Endothelial cell of umbilical vein (primary cell): Measurements from ENCODE around the gene CCDC136. TPM values are rescaled to one million over a fixed set of nuclear protein-coding genes. Genes with fewer than 3 reads are reported as not detected.

ENCODE experiments used
- BruUV-seq: library from RNA; stranded (reverse); fragments of 400-500 nt; replicated peaks from 2 replicates; lab custom pipeline; 2021; lab: Mats Ljungman, UMichigan
- CTCF ChIA-PET: fragments of 300-600, 350-600 bp; sonication (Branson Sonifier 250); formaldehyde crosslinking; loops from one replicate; lab custom pipeline; 2021; ENCODE audit warnings: antibody characterized with exemption, inconsistent platforms; lab: Charles Lee
- POLR2A ChIA-PET: fragments of 300-600, 350-600 bp; sonication (Branson Sonifier 250); formaldehyde crosslinking; loops from one replicate; lab custom pipeline; 2021; ENCODE audit warnings: antibody characterized with exemption, inconsistent platforms; lab: Charles Lee
- DNase-seq: peaks from one replicate; pipeline ENCODE4 v3.0.0-alpha.2; 2011; ENCODE audit warnings: low read depth, low spot score
- FAIRE-seq: peaks from 2 replicates; lab custom pipeline; 2011; peaks lifted over from hg19 to GRCh38; lab: Jason Lieb, UNC
- H2AFZ ChIP-seq: 2 replicates; pipeline ENCODE4 v1.6.0; 2012; ENCODE audit warnings: low read depth, low read length, control low read depth, inconsistent platforms
- H3K27ac ChIP-seq: 2 replicates; pipeline ENCODE4 v1.5.1; 2011; ENCODE audit warnings: low read depth, mild to moderate bottlenecking, control low read depth, low read length, moderate library complexity; ENCODE audit not compliant: insufficient read depth
- H3K27me3 ChIP-seq, 2 experiments: 2 replicates each; pipeline versions ENCODE4 v1.6.0 to v1.6.1; 2011; ENCODE audit warnings: low read length in 2 of 2, mixed read lengths in 1 of 2; ENCODE audit not compliant: control insufficient read depth in 2 of 2, insufficient read depth in 2 of 2
- H3K36me3 ChIP-seq, 2 experiments: 2 replicates in 1 of 2; 3 replicates in 1 of 2; pipeline ENCODE4 v1.5.1; 2011; ENCODE audit warnings: low read length in 2 of 2, mild to moderate bottlenecking in 1 of 2, moderate library complexity in 1 of 2; ENCODE audit not compliant: control insufficient read depth in 2 of 2, insufficient read depth in 2 of 2; ENCODE audit errors: extremely low read depth in 1 of 2
- H3K4me1 ChIP-seq: 3 replicates; pipeline ENCODE4 v1.5.1; 2011; ENCODE audit warnings: mild to moderate bottlenecking, low read length; ENCODE audit not compliant: control insufficient read depth, insufficient read depth; ENCODE audit errors: extremely low read depth
- H3K4me2 ChIP-seq: 2 replicates; pipeline ENCODE4 v1.6.1; 2011; ENCODE audit warnings: low read length, control low read depth, mixed read lengths; ENCODE audit not compliant: insufficient read depth
- H3K4me3 ChIP-seq, 3 experiments: fragments of 200-600 bp in 1 of 3; sonication (generic), shearing (Covaris generic) in 1 of 3; replicated peaks in 1 of 3; 2 replicates each; pipeline ENCODE4 v1.5.1; 2011 to 2016; ENCODE audit warnings: control low read depth in 3 of 3, low read length in 3 of 3, mild to moderate bottlenecking in 2 of 3, inconsistent platforms in 1 of 3, low read depth in 1 of 3, moderate library complexity in 1 of 3; ENCODE audit not compliant: insufficient read depth in 1 of 3
- H3K79me2 ChIP-seq: 2 replicates; pipeline ENCODE4 v1.6.0; 2012; ENCODE audit warnings: low read length, inconsistent platforms; ENCODE audit not compliant: control insufficient read depth, insufficient read depth
- H3K9ac ChIP-seq: replicated peaks from 2 replicates; pipeline ENCODE3; 2011; ENCODE audit warnings: low read length, control low read depth; ENCODE audit not compliant: insufficient read depth; ENCODE audit errors: extremely low read depth
- H3K9me1 ChIP-seq: replicated peaks from 3 replicates; pipeline ENCODE4 v1.6.0; 2011; ENCODE audit warnings: mild to moderate bottlenecking, low read length; ENCODE audit not compliant: control insufficient read depth, insufficient read depth; ENCODE audit errors: extremely low read depth
- H3K9me3 ChIP-seq: replicated peaks from 2 replicates; pipeline ENCODE4 v1.5.1; 2012; ENCODE audit warnings: low read length, inconsistent platforms; ENCODE audit not compliant: control insufficient read depth, insufficient read depth
- H4K20me1 ChIP-seq: replicated peaks from 2 replicates; pipeline ENCODE3; 2011; ENCODE audit warnings: mild to moderate bottlenecking, low read length; ENCODE audit not compliant: control insufficient read depth, insufficient read depth; ENCODE audit errors: extremely low read depth
- EZH2 ChIP-seq: IDR thresholded peaks from 2 replicates; pipeline ENCODE4 v1.6.1; 2012; ENCODE audit warnings: borderline replicate concordance, low read depth, mild to moderate bottlenecking, moderate library complexity, low read length, inconsistent platforms; ENCODE audit not compliant: severe bottlenecking
- FOS ChIP-seq: IDR thresholded peaks from 2 replicates; pipeline ENCODE4 v1.6.1; 2011; ENCODE audit warnings: mild to moderate bottlenecking, low read length, moderate library complexity, borderline replicate concordance; ENCODE audit not compliant: insufficient read depth
- GATA2 ChIP-seq: IDR thresholded peaks from 2 replicates; pipeline ENCODE4 v1.7.0; 2011; ENCODE audit warnings: low read depth, mild to moderate bottlenecking, moderate library complexity, mixed read lengths, low read length; ENCODE audit not compliant: insufficient read length, insufficient read depth
- JUN ChIP-seq: IDR thresholded peaks from 2 replicates; pipeline ENCODE4 v1.6.1; 2011; ENCODE audit warnings: borderline replicate concordance, low read depth; ENCODE audit not compliant: insufficient read length, insufficient read depth
- MYC ChIP-seq: IDR thresholded peaks from one replicate; pipeline ENCODE4 v1.6.1; 2011; ENCODE audit warnings: mild to moderate bottlenecking, low read depth, low read length
- POLR2A ChIP-seq: IDR thresholded peaks from 2 replicates; pipeline ENCODE4 v1.6.1; 2012; ENCODE audit warnings: low read depth, mild to moderate bottlenecking, control low read depth, low read length
- POLR2AphosphoS5 ChIP-seq: IDR thresholded peaks from 2 replicates; pipeline ENCODE4 v1.6.1; 2012; ENCODE audit warnings: low read depth, mild to moderate bottlenecking, control low read depth, low read length, moderate library complexity; ENCODE audit not compliant: insufficient read depth
- dilution Hi-C: fragments of 300-500 bp; cut with MboI; formaldehyde crosslinking; loops from one replicate; pipeline ENCODE4 v1.15.0; 2019; ENCODE audit warnings: low sequenced_read_pairs; ENCODE audit not compliant: extremely low pct_ligation_motif_present
- intact Hi-C: fragments of 100-400 bp; cut with micrococcal nuclease; formaldehyde crosslinking; loops from one replicate; pipeline ENCODE4 v1.10.0; 2022
- polyA plus RNA-seq, 4 experiments: library from polyadenylated mRNA; depleted of rRNA in 3 of 4; stranded (reverse) in 3 of 4; unstranded in 1 of 4; fragments of >200 nt; gene quantifications; 2 replicates each; pipeline versions ENCODE4 v1.2.1 to v1.2.3, GENCODE V29; 2011 to 2012; ENCODE audit warnings: missing spikeins in 1 of 4
- total RNA-seq: library from RNA; stranded (reverse); gene quantifications from 2 replicates; pipeline ENCODE4 v1.2.3, GENCODE V29; 2021
- TF ChIP-seq, protein P1 (sequence below), 2 donors: IDR thresholded peaks; 1 replicate in 1 of 2; 2 replicates in 1 of 2; pipeline ENCODE4 v1.5.1; 2011; ENCODE audit warnings: low read length in 2 of 2, mild to moderate bottlenecking in 2 of 2, moderate library complexity in 2 of 2, control low read depth in 1 of 2, inconsistent platforms in 1 of 2, low read depth in 1 of 2; ENCODE audit not compliant: insufficient read depth in 1 of 2; ENCODE audit errors: extremely low read depth in 1 of 2
- TF ChIP-seq, protein P2 (sequence below): IDR thresholded peaks from 2 replicates; pipeline ENCODE4 v1.6.1; 2011; ENCODE audit not compliant: insufficient read depth, insufficient read length

CCDC136 gene
- total and polyA plus RNA-seq, 2 donors (not counting 3 experiments of a cell fraction or from before 2014, with no cell fraction given): 1.8 to 3.3 TPM

DNA sequence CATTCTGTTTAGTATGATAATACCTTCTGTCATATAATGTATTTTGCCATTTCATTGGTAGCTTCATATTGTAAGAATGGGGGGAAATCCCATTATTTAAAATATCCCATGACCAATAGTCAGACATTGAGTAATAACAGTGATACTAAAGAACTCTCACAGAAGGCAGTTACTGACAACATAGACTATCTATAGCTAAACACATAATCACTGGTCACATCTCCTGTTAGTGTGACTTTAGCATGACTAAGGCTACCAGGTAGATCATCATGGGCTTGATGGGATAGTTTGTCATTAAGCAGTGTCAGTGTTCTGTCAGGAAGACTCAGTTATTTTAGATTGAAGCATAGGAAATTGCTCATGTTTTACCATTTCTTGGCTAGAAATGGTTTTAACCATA is 32.5 kb upstream of the CCDC136 start:
- ChIA-PET POLR2A (no interaction called here), CTCF (no interaction called here)
- TF ChIP-seq JUN: no peak
- TF ChIP-seq FOS: no peak
- TF ChIP-seq EZH2: no peak
- TF ChIP-seq, protein P1, sequence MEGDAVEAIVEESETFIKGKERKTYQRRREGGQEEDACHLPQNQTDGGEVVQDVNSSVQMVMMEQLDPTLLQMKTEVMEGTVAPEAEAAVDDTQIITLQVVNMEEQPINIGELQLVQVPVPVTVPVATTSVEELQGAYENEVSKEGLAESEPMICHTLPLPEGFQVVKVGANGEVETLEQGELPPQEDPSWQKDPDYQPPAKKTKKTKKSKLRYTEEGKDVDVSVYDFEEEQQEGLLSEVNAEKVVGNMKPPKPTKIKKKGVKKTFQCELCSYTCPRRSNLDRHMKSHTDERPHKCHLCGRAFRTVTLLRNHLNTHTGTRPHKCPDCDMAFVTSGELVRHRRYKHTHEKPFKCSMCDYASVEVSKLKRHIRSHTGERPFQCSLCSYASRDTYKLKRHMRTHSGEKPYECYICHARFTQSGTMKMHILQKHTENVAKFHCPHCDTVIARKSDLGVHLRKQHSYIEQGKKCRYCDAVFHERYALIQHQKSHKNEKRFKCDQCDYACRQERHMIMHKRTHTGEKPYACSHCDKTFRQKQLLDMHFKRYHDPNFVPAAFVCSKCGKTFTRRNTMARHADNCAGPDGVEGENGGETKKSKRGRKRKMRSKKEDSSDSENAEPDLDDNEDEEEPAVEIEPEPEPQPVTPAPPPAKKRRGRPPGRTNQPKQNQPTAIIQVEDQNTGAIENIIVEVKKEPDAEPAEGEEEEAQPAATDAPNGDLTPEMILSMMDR (IDR thresholded peaks at IDR 0.05; ENCODE audit: extremely low read depth in 1 of 2, insufficient read depth in 1 of 2, low read depth in 1 of 2, low read length in 2 of 2): no peak
- TF ChIP-seq, protein P2, sequence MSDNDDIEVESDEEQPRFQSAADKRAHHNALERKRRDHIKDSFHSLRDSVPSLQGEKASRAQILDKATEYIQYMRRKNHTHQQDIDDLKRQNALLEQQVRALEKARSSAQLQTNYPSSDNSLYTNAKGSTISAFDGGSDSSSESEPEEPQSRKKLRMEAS: no peak
- TF ChIP-seq GATA2: no peak
- no peak for TF ChIP-seq MYC
- no peak for TF ChIP-seq POLR2A
- no peak for TF ChIP-seq POLR2AphosphoS5
- no peak overlapping the region for H3K4me2 ChIP-seq
- DNase-seq: no peak
- FAIRE-seq: no peak
- no peaks in the 10 kb centered on the region for H3K4me1 ChIP-seq
- H3K9ac ChIP-seq: no peak overlapping the region
- H4K20me1 ChIP-seq: peaks cover 6% of the 10 kb centered on the region
- dilution Hi-C loops (no loop called here), intact Hi-C loops (no loop called here)
- no peaks in the 10 kb centered on the region for H3K9me3 ChIP-seq
- no peak overlapping the region for H3K4me3 ChIP-seq
- H3K9me1 ChIP-seq: peaks cover 2% of the 10 kb centered on the region
- no peaks in the 10 kb centered on the region for H3K27me3 ChIP-seq
- no TSS peak for BruUV-seq
- peaks cover 16 to 25% of the 10 kb centered on the region in 2 experiments for H3K36me3 ChIP-seq
- H2AFZ ChIP-seq: no peak overlapping the region
- peaks cover 17% of the 10 kb centered on the region for H3K79me2 ChIP-seq
- no peak overlapping the region for H3K27ac ChIP-seq
